Measurements from ENCODE around the gene ZNF644.

DNA sequence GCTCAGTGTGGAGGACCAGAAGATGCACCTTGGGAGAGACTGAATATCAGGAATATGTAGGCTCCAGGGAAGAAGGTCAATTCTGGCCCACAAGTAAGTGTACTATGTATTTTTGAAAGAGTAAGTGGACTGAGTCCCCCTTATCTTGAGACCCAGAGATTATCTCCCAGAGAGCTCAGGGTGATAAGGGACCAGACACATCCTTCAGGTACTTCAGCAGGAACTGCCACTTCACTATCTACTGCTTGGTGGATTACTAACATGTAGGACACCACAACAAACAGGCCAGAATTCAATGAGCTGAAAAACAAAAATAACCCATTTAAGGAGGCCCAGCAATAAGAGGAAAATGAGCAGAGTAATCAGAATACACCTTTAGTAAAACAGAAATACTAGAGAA is 119.2 kb downstream of the ZNF644 start:
- TF ChIP-seq, protein P1, sequence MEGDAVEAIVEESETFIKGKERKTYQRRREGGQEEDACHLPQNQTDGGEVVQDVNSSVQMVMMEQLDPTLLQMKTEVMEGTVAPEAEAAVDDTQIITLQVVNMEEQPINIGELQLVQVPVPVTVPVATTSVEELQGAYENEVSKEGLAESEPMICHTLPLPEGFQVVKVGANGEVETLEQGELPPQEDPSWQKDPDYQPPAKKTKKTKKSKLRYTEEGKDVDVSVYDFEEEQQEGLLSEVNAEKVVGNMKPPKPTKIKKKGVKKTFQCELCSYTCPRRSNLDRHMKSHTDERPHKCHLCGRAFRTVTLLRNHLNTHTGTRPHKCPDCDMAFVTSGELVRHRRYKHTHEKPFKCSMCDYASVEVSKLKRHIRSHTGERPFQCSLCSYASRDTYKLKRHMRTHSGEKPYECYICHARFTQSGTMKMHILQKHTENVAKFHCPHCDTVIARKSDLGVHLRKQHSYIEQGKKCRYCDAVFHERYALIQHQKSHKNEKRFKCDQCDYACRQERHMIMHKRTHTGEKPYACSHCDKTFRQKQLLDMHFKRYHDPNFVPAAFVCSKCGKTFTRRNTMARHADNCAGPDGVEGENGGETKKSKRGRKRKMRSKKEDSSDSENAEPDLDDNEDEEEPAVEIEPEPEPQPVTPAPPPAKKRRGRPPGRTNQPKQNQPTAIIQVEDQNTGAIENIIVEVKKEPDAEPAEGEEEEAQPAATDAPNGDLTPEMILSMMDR (IDR thresholded peaks at IDR 0.05), result no peak
- no peak for TF ChIP-seq POLR2AphosphoS5 (IDR thresholded peaks at IDR 0.05)
- no peak for TF ChIP-seq POLR2A (IDR thresholded peaks at IDR 0.05)

Data from breast epithelium (tissue), 3 donors.